Measurements from ENCODE around the gene INPP5J. TPM values are rescaled to one million over a fixed set of nuclear protein-coding genes. Genes with fewer than 3 reads are reported as not detected.

INPP5J gene
- total and polyA plus RNA-seq, 2 of the 13 experiments (the other 11 are each of a cell fraction or from before 2014, with no cell fraction given): 0.24 to 1.1 TPM

DNA sequence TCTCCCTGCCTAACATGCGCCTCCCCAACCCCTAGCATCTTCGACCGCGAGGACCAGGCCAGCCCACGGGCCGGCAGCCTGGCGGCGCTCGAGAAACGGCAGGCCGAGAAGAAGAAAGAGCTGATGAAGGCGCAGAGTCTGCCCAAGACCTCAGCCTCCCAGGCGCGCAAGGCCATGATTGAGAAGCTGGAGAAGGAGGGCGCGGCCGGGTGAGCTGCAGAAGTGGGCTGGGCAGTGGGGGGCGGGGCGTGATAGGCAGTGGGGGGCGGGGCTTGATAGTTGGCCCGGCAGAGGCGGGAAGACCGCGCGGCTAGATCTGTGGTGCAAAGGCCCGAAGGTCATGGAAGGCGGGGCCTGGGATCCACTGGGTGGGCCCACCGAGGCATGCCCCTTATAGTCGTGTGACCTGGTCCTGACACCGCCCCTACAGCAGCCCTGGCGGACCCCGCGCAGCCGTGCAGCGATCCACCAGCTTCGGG lies 24.1 kb upstream of the INPP5J start:
- Histone ChIP-seq H3K27ac (ENCODE audit: extremely low read length, insufficient read depth, low read length) (no peak overlapping the region), H3K9me3 (ENCODE audit: low read length) (no peaks in the 10 kb centered on the region), H3K4me3 (replicated peaks in 1 of 3; ENCODE audit: insufficient read depth in 1 of 3, low read depth in 2 of 3, low read length in 3 of 3) (no peak overlapping the region), H3K27me3 (ENCODE audit: control insufficient read depth in 1 of 2, insufficient read depth in 2 of 2, low read length in 2 of 2) (no peaks in the 10 kb centered on the region), H3K4me1 (ENCODE audit: insufficient read depth, low read length) (peaks cover 19% of the 10 kb centered on the region), H3K4me2 (ENCODE audit: low read depth, low read length) (no peak overlapping the region), H3K79me2 (ENCODE audit: insufficient read depth, low read length) (no peaks in the 10 kb centered on the region), H2AFZ (ENCODE audit: low read length) (no peak overlapping the region), H3K9ac (ENCODE audit: insufficient read depth, low read depth, low read length) (no peak overlapping the region), H4K20me1 (ENCODE audit: insufficient read depth, low read length) (no peaks in the 10 kb centered on the region), H3K36me3 (replicated peaks in 1 of 2; ENCODE audit: control insufficient read depth in 1 of 2, insufficient read depth in 2 of 2, low read length in 2 of 2) (peaks cover 21 to 39% of the 10 kb centered on the region in 2 experiments; a peak in 4 of 5 replicates)
- CTCF ChIA-PET (ENCODE audit: low intra/inter-chr PET ratio, low total read pairs): no interaction called here
- intact Hi-C loops (cut with micrococcal nuclease; ENCODE audit: unreplicated experiment) (no loop called here), in situ Hi-C loops (cut with HindIII; ENCODE audit: extremely low pct_ligation_motif_present, low pct_unique_long_range_greater_than_20kb) (no loop called here)
- no peak for DNase-seq (ENCODE audit: low spot score)
- POLR2A ChIA-PET: interaction anchor here (0.7 kb wide), 1 partner anchor 450 kb away, joined by 4 read pairs; no protein-coding TSS in a partner anchor
- no peak for ATAC-seq
- FAIRE-seq: no peak
- 95% methylated on average over 24 of the region's 36 CpGs for WGBS (ENCODE audit: low lambda C conversion rate)
- BruUV-seq (replicated peaks): no TSS peak
- TF ChIP-seq ZNF644 (CRISPR knock-in tag; IDR thresholded peaks at IDR 0.05; ENCODE audit: low read depth) (no peak), MLLT10 (CRISPR knock-in tag; IDR thresholded peaks at IDR 0.05) (no peak), YY1 (IDR thresholded peaks at IDR 0.05; ENCODE audit: insufficient read depth, insufficient replicate concordance, low read depth, low read length) (no peak), ZNF235 (CRISPR knock-in tag; IDR thresholded peaks at IDR 0.05; ENCODE audit: borderline replicate concordance) (no peak), LCORL (IDR thresholded peaks at IDR 0.05) (no peak), LCORL (CRISPR knock-in tag; IDR thresholded peaks at IDR 0.05) (no peak), ZNF746 (CRISPR knock-in tag; IDR thresholded peaks at IDR 0.05) (no peak), MAF1 (CRISPR knock-in tag; IDR thresholded peaks at IDR 0.05; ENCODE audit: borderline replicate concordance) (no peak)
- TF ChIP-seq, protein P1, sequence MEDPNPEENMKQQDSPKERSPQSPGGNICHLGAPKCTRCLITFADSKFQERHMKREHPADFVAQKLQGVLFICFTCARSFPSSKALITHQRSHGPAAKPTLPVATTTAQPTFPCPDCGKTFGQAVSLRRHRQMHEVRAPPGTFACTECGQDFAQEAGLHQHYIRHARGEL (CRISPR knock-in tag; IDR thresholded peaks at IDR 0.05): no peak
- TF ChIP-seq, protein P2, sequence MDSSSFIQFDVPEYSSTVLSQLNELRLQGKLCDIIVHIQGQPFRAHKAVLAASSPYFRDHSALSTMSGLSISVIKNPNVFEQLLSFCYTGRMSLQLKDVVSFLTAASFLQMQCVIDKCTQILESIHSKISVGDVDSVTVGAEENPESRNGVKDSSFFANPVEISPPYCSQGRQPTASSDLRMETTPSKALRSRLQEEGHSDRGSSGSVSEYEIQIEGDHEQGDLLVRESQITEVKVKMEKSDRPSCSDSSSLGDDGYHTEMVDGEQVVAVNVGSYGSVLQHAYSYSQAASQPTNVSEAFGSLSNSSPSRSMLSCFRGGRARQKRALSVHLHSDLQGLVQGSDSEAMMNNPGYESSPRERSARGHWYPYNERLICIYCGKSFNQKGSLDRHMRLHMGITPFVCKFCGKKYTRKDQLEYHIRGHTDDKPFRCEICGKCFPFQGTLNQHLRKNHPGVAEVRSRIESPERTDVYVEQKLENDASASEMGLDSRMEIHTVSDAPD (CRISPR knock-in tag; IDR thresholded peaks at IDR 0.05): no peak
- TF ChIP-seq, protein P3, sequence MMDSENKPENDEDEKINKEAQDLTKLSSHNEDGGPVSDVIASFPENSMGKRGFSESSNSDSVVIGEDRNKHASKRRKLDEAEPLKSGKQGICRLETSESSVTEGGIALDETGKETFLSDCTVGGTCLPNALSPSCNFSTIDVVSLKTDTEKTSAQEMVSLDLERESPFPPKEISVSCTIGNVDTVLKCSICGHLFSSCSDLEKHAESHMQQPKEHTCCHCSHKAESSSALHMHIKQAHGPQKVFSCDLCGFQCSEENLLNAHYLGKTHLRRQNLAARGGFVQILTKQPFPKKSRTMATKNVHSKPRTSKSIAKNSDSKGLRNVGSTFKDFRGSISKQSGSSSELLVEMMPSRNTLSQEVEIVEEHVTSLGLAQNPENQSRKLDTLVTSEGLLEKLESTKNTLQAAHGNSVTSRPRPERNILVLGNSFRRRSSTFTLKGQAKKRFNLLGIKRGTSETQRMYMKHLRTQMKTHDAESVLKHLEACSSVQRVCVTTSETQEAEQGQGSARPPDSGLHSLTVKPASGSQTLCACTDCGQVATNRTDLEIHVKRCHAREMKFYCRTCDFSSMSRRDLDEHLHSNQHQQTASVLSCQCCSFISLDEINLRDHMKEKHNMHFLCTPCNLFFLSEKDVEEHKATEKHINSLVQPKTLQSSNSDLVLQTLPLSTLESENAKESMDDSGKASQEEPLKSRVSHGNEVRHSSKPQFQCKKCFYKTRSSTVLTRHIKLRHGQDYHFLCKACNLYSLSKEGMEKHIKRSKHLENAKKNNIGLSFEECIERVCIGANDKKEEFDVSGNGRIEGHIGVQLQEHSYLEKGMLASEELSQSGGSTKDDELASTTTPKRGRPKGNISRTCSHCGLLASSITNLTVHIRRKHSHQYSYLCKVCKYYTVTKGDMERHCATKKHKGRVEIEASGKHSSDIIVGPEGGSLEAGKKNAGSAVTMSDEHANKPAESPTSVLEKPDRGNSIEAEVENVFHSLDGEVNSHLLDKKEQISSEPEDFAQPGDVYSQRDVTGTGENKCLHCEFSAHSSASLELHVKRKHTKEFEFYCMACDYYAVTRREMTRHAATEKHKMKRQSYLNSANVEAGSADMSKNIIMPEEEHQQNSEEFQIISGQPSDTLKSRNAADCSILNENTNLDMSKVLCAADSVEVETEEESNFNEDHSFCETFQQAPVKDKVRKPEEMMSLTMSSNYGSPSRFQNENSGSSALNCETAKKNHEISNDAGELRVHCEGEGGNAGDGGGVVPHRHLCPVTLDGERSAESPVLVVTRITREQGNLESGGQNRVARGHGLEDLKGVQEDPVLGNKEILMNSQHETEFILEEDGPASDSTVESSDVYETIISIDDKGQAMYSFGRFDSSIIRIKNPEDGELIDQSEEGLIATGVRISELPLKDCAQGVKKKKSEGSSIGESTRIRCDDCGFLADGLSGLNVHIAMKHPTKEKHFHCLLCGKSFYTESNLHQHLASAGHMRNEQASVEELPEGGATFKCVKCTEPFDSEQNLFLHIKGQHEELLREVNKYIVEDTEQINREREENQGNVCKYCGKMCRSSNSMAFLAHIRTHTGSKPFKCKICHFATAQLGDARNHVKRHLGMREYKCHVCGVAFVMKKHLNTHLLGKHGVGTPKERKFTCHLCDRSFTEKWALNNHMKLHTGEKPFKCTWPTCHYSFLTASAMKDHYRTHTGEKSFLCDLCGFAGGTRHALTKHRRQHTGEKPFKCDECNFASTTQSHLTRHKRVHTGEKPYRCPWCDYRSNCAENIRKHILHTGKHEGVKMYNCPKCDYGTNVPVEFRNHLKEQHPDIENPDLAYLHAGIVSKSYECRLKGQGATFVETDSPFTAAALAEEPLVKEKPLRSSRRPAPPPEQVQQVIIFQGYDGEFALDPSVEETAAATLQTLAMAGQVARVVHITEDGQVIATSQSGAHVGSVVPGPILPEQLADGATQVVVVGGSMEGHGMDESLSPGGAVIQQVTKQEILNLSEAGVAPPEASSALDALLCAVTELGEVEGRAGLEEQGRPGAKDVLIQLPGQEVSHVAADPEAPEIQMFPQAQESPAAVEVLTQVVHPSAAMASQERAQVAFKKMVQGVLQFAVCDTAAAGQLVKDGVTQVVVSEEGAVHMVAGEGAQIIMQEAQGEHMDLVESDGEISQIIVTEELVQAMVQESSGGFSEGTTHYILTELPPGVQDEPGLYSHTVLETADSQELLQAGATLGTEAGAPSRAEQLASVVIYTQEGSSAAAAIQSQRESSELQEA (CRISPR knock-in tag; IDR thresholded peaks at IDR 0.05; ENCODE audit: not compliant biosample characterization): no peak
- TF ChIP-seq, protein P4, sequence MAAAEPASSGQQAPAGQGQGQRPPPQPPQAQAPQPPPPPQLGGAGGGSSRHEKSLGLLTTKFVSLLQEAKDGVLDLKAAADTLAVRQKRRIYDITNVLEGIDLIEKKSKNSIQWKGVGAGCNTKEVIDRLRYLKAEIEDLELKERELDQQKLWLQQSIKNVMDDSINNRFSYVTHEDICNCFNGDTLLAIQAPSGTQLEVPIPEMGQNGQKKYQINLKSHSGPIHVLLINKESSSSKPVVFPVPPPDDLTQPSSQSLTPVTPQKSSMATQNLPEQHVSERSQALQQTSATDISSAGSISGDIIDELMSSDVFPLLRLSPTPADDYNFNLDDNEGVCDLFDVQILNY (CRISPR knock-in tag; conservative IDR thresholded peaks at IDR 0.05): no peak
- TF ChIP-seq, protein P5, sequence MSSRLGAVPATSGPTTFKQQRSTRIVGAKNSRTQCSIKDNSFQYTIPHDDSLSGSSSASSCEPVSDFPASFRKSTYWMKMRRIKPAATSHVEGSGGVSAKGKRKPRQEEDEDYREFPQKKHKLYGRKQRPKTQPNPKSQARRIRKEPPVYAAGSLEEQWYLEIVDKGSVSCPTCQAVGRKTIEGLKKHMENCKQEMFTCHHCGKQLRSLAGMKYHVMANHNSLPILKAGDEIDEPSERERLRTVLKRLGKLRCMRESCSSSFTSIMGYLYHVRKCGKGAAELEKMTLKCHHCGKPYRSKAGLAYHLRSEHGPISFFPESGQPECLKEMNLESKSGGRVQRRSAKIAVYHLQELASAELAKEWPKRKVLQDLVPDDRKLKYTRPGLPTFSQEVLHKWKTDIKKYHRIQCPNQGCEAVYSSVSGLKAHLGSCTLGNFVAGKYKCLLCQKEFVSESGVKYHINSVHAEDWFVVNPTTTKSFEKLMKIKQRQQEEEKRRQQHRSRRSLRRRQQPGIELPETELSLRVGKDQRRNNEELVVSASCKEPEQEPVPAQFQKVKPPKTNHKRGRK (CRISPR knock-in tag; IDR thresholded peaks at IDR 0.05): no peak
